ENCODE results near the gene ZNF628. TPM values are rescaled to one million over a fixed set of nuclear protein-coding genes. Genes with fewer than 3 reads are reported as not detected.
A peak's percentile ranks its signal among the peaks of the same experiment; 100 is the strongest.

The ZNF628 gene
- total RNA-seq, 2 donors from 2014 or later, result 7.9 to 9.0 TPM

DNA sequence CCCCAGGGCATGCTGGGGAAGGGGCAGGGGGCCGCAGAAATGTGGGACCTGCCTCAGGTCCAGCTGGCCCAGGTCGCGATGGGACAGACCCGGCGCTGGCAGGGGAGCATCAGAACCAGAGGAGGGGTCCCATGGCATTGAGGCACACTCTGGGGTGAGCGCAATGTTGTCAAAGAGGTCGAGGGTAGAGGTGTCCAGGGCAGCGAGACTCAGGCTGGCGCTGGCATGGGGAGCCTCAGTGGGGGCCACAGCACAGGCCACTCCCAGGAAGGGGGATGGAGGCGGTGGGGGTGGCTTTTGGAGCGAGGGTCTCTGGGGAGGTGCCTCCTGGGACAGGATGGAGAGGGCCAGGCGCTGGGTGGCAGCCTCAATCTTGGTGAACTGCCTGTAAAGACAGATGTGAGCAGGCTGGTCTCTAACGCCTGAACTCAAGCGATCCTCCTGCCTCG, 12.8 kb upstream of the ZNF628 start:
- Mint-ChIP-seq H3K4me1 (ENCODE audit: low read depth) (peaks cover 33% of the 10 kb centered on the region), H3K36me3 (ENCODE audit: insufficient read depth in 2 of 2) (no peaks in the 10 kb centered on the region), H3K27ac (no peak overlapping the region), H3K9me3 (no peaks in the 10 kb centered on the region), H3K4me3 (no peak overlapping the region), H3K27me3 (ENCODE audit: low read depth) (no peaks in the 10 kb centered on the region)
- no peak for DNase-seq
- ATAC-seq (replicated peaks in 1 of 2), result no peak

DNA sequence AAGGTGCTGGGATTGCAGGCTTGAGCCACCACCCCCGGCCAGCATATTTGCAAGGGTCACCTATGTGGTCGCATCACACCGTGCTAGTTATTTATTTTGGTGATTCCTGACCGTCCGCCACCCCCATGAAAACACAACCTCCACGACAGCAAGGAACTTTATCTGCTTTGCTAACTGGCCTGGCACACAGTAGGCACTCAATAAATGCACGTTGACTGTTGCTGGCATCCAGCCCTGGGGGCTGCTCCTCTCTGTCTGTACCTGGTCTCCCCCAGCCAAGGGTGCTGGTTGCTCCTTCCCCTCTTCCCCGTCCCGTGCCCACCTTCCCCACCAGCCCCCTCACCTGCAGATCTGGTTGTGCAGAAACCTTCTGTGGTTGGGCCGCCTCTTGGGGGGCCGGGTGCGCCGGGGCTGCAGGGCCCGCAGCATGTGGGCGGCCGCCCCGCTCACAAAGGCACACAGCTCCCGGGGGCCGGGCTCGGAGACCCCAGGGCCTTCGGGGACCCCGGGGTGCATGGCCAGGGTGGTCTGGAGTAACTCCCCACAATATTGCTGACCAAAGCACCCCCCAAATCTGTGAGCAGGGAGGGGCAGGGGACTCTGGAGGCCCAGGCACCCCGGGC, 12.3 kb upstream of the ZNF628 start:
- H3K4me1 Mint-ChIP-seq (ENCODE audit: low read depth), result peaks cover 33% of the 10 kb centered on the region
- no peaks in the 10 kb centered on the region for H3K9me3 Mint-ChIP-seq
- no peaks in the 10 kb centered on the region for H3K36me3 Mint-ChIP-seq (ENCODE audit: insufficient read depth in 2 of 2)
- DNase-seq, result no peak
- H3K27me3 Mint-ChIP-seq (ENCODE audit: low read depth), result no peaks in the 10 kb centered on the region
- no peak overlapping the region for H3K4me3 Mint-ChIP-seq
- ATAC-seq (replicated peaks in 1 of 2), result no peak
- no peak overlapping the region for H3K27ac Mint-ChIP-seq

DNA sequence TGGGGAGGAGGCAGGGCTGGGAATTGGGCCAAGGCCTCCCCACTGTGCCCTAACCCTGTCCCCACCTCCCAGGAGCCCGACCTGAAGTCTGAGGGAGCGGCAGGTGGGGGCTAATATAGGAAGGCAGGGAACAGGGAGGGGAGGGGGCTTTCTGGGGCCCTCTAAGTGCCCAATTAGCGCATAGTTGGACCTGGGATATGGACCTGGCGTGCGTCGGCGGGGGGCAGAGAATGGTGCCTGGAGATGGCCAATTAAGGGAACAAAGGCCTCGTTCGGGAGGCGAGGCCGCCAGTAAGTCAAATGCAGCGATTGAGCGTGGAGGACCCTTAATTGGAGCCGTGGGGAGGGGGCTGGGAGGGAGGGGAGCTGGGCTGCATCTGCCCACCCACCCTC, 11.8 kb upstream of the ZNF628 start, which contains the start of gene C19orf85:
TSS of gene C19orf85 (minus strand) at position 90 of the 393 bp plus-strand sequence. CDS start 197 bp downstream, outside the sequence.
- no peaks in the 10 kb centered on the region for H3K9me3 Mint-ChIP-seq
- no peaks in the 10 kb centered on the region for H3K36me3 Mint-ChIP-seq (ENCODE audit: insufficient read depth in 2 of 2)
- ATAC-seq (replicated peaks in 1 of 2), result no peak
- H3K4me3 Mint-ChIP-seq, result no peak within 1 kb of the TSS
- DNase-seq, result no peak
- peaks cover 31% of the 10 kb centered on the region for H3K4me1 Mint-ChIP-seq (ENCODE audit: low read depth)
- no peak within 1 kb of the TSS for H3K27ac Mint-ChIP-seq
- H3K27me3 Mint-ChIP-seq (ENCODE audit: low read depth), result no peaks in the 10 kb centered on the region

DNA sequence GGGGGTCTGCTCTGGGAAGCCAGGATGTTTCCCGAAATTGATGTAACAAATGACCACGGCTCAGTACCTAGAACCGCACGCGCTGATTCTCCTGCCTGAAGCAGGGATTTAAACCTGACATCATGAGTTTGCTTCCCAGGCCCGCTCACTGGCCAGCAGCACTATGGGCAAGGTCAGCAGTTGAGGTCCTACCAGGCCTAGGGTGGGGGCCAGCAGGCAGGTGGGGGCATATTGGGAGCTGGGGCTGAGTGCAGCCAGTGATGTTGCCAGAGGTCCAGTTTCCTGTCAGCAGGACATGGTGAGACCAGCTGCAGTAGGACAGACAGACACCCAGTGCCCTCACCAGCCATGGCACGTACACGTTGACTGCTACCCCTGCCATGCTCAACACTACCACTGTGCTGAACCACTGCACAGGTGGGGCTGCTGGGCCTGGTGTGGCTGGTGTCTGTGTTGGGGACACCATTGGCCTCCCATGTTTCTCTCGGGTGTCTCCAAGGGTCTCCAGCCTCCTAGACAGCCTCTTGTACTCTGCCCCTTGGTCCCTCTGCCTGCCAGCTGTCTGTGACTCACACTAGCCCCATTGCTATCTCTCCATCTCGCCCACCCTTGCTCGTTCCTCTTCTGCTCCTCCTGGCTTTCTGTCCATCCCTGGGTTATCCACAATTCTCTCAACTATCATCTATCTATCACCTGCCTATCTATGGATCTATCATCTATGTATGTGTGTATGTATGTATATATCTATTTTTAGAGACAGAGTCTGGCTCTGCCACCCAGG, 10.8 kb upstream of the ZNF628 start:
- Mint-ChIP-seq H3K27me3 (ENCODE audit: low read depth) (no peaks in the 10 kb centered on the region), H3K27ac (no peak overlapping the region), H3K36me3 (ENCODE audit: insufficient read depth in 2 of 2) (no peaks in the 10 kb centered on the region), H3K4me1 (ENCODE audit: low read depth) (peaks cover 21% of the 10 kb centered on the region), H3K9me3 (no peaks in the 10 kb centered on the region), H3K4me3 (no peak overlapping the region)
- ATAC-seq (replicated peaks in 1 of 2) (no peak), DNase-seq (no peak)

DNA sequence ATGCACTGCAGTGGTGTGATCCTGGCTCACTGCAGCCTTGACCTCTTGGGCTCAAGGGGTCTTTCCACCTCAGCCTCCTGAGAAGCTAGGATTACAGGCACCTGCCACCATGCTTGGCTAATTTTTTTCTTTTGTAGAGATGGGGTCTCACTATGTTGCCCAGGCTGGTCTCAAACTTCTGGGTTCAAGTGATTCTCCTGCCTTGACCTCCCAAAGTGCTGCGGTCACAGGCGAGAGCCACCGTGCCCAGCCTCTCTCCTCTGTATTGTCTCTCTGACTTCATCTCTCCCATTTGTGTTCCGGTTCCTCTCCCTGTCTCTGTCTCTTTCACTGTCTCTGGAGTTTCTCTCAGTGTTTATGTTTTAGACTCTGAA, 10.2 kb upstream of the ZNF628 start:
- H3K4me1 Mint-ChIP-seq (ENCODE audit: low read depth), result peaks cover 16% of the 10 kb centered on the region
- no peaks in the 10 kb centered on the region for H3K9me3 Mint-ChIP-seq
- H3K4me3 Mint-ChIP-seq, result no peak overlapping the region
- H3K27ac Mint-ChIP-seq, result no peak overlapping the region
- no peaks in the 10 kb centered on the region for H3K27me3 Mint-ChIP-seq (ENCODE audit: low read depth)
- DNase-seq (no peak), ATAC-seq (replicated peaks in 1 of 2) (no peak)
- H3K36me3 Mint-ChIP-seq (ENCODE audit: insufficient read depth in 2 of 2), result no peaks in the 10 kb centered on the region

DNA sequence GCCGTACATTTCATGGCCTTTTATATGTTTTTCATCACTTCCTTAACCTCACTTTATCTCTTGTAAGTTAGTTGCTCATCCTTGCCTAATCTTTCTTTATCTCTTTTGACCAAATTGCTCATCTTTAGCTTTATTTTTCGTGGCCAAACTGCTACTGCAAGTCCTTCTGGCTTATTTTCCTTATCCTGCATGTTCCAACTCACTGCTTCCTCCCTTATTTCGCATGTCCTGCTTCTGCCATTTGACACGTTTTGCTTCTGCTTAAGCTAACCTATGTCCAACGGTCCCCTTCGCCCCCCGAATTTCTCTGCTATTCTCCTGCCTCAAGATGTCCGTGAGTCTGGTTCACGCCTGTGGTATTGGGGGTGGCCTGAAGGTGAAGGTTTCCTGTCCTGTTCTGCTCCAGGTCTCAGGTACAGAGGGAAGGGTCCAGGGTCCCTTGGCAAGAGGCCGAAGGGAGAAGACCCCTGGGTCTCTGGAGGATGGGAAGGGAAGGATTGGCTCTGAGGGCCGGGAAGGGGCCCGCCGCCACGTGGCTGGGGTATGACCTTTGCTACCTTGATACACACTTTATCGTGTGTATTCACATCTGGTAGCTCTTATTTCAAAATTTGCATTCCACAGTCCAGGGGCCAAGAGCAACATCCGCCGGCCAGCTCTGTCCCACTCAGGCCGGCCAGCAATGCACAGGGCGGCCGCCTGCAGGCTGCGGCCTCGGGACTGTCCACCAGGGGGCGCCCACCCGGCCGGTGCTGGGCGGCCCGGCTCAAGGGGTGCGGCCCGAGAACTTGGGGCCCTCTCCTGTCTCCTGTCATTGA, 9.0 kb upstream of the ZNF628 start:
- Mint-ChIP-seq H3K4me3 (no peak overlapping the region), H3K9me3 (no peaks in the 10 kb centered on the region), H3K36me3 (ENCODE audit: insufficient read depth in 2 of 2) (no peaks in the 10 kb centered on the region), H3K27ac (no peak overlapping the region), H3K4me1 (ENCODE audit: low read depth) (peaks cover 10% of the 10 kb centered on the region), H3K27me3 (ENCODE audit: low read depth) (no peaks in the 10 kb centered on the region)
- DNase-seq, result peak; percentile 75 to 86
- ATAC-seq (replicated peaks in 1 of 2), result peak; percentile 96

DNA sequence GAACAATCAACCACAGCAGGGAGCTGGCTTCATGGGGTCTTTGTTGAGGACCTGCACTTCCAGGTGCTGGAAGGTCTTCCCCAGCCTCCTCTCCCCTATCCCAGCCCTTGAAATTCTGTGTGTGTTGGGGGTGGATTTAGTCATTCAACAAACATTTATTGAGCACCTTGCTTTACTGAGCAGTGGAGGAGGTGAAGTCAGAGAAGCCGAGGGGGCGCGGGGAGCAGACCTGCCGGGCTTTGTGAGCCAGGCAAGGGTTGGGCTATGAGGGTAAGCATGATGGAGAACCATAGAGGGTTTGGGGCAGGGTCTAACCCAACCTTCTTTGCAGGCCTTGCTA, 8.4 kb upstream of the ZNF628 start:
- peak; percentile 27 to 35 for ATAC-seq (replicated peaks in 1 of 2)
- DNase-seq, result no peak
- Mint-ChIP-seq H3K27me3 (ENCODE audit: low read depth) (no peaks in the 10 kb centered on the region), H3K4me1 (ENCODE audit: low read depth) (peaks cover 4% of the 10 kb centered on the region), H3K4me3 (no peak overlapping the region), H3K36me3 (ENCODE audit: insufficient read depth in 2 of 2) (no peaks in the 10 kb centered on the region), H3K27ac (no peak overlapping the region), H3K9me3 (no peaks in the 10 kb centered on the region)

DNA sequence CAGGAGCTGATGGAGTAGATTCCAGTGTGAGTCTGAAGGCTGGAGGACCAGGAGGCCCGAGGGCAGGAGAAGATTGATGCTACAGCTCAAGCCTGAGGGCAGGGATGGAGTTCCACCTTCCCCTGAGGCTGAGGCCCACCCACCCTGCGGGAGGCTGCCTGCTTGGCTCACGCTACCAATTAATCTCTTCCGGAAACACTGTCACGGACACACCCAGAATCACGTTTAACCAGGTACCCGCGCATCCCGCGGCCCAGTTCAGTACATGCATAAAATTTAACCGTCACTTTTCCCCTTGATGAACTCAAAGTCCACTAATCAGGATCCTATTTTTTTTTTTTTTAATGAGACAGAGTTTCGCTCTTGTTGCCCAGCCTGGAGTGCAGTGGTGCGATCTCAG, 5.2 kb upstream of the ZNF628 start:
- no peak for ATAC-seq (replicated peaks in 1 of 2)
- Mint-ChIP-seq H3K4me3 (no peak overlapping the region), H3K4me1 (ENCODE audit: low read depth) (peaks cover 13% of the 10 kb centered on the region), H3K27ac (no peak overlapping the region), H3K27me3 (ENCODE audit: low read depth) (no peaks in the 10 kb centered on the region), H3K36me3 (ENCODE audit: insufficient read depth in 2 of 2) (no peaks in the 10 kb centered on the region), H3K9me3 (no peaks in the 10 kb centered on the region)
- DNase-seq, result no peak

DNA sequence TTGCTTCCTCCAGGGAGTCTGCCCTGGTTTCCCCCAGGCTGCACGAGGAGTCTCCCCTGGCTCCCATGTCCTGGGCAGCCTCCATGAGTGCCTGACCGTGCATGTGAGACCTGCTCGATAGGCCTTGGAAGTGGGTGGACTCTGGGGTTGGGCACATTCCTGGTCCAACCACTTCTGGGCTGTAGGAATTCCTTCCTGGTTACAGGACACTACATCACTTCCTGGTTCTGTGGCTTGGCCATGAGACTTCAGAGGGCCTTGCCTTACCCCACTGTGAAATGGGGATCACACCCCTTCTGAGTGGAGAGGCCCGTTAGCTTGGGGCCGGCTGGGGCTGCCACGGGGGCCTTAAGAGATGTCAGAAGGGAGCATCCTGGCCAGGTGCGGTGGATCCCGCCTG, 4.0 kb upstream of the ZNF628 start:
- Mint-ChIP-seq H3K27me3 (ENCODE audit: low read depth) (no peaks in the 10 kb centered on the region), H3K27ac (no peak overlapping the region), H3K4me1 (ENCODE audit: low read depth) (peaks cover 16% of the 10 kb centered on the region), H3K4me3 (no peak overlapping the region), H3K9me3 (no peaks in the 10 kb centered on the region), H3K36me3 (ENCODE audit: insufficient read depth in 2 of 2) (no peaks in the 10 kb centered on the region)
- ATAC-seq (replicated peaks in 1 of 2) (no peak), DNase-seq (no peak)

DNA sequence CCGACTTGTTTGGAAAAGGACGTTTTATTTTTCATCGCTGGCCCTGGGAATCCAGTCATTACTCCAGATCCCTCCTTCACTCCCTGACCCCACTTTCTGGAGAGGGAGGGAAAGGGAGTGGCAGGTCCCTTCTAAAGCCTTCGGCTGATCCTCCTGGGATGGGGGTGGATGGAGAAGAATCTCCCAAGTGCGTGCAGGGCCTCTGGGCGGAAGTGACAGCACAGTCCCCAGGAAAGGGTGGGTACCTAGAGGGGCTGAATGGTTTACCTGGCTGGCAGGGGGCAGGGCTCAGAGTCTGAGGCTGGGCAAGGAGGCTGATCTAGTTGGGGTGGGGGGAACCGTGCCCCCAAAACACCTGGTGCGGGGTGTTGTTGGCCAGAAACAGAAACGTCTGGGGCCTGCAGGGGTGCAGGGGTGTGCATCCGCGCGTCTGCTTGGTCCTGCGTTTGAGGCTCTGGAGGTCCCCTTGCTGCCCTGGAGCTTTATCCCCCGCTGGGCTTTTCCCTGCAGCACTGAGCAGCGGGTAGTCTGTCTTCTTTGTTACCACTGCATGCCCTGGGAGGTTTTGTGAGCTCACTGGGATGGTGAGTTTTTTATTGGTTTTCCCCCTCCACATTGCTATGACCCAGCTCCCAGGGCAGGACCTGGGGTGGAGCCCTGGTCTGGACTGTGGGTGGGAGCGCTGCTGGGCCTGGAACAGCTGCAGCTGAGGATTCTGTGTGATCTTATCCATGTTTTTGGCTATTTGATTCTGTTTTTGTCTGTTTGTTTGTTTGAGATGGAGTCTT, 3.0 kb upstream of the ZNF628 start:
- no peak for DNase-seq
- H3K27ac Mint-ChIP-seq, result no peak overlapping the region
- H3K27me3 Mint-ChIP-seq (ENCODE audit: low read depth), result no peaks in the 10 kb centered on the region
- no peak overlapping the region for H3K4me3 Mint-ChIP-seq
- H3K4me1 Mint-ChIP-seq (ENCODE audit: low read depth), result peaks cover 21% of the 10 kb centered on the region
- no peaks in the 10 kb centered on the region for H3K36me3 Mint-ChIP-seq (ENCODE audit: insufficient read depth in 2 of 2)
- no peaks in the 10 kb centered on the region for H3K9me3 Mint-ChIP-seq
- ATAC-seq (replicated peaks in 1 of 2), result no peak

DNA sequence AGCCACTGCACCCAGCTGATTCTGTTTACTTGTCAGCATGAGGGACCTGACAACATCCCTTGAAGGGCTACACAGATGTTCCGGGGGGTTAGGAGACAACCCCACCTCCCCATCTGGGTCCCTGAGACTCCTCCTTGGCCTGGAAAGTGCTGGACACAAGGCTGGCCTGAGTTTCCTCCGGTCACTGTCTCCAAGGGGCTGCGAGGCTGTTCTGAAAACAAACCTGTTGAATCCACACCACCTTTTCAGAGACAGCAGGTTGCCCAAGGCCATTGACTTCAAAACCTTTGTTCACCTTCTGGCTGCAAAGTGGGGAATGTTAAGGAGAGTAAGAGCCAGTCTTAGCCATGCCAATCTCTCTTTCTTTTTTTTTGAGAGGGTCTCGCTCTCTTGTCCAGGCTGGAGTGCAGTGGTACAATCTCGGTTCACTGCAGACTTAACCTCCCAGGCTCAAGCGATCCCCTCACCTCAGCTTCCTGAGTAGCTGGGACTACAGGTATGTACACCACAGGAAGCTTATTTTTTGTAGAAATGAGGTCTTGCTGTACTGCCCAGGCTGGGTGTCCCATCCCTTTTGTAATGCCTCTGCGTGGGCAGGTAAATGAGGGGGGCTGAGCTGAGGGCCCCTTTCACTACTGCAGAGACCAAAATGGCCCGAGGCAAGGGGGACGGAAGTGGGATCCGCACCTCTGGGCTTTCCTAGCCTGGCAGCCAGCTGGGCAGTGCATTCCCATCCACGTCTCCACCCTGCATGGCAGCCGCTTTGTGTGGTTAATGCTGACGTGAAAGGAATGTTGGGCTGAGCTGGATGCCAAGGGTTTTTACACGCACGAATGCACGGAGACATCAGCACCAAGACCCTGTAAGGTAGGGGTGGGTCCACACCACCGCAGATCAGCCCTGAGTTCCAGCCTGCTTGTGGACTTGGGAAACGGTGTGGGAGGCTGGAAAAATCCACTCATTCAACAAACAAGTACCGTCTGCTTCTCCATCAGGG, 1.9 kb upstream of the ZNF628 start:
- DNase-seq (no peak), ATAC-seq (replicated peaks in 1 of 2) (no peak)
- no peaks in the 10 kb centered on the region for H3K9me3 Mint-ChIP-seq
- no peaks in the 10 kb centered on the region for H3K27me3 Mint-ChIP-seq (ENCODE audit: low read depth)
- H3K36me3 Mint-ChIP-seq (ENCODE audit: insufficient read depth in 2 of 2), result no peaks in the 10 kb centered on the region
- H3K27ac Mint-ChIP-seq, result no peak overlapping the region
- peak overlapping the region in 1 of 2 donors; percentile 10 for H3K4me3 Mint-ChIP-seq
- peaks cover 33% of the 10 kb centered on the region for H3K4me1 Mint-ChIP-seq (ENCODE audit: low read depth)

DNA sequence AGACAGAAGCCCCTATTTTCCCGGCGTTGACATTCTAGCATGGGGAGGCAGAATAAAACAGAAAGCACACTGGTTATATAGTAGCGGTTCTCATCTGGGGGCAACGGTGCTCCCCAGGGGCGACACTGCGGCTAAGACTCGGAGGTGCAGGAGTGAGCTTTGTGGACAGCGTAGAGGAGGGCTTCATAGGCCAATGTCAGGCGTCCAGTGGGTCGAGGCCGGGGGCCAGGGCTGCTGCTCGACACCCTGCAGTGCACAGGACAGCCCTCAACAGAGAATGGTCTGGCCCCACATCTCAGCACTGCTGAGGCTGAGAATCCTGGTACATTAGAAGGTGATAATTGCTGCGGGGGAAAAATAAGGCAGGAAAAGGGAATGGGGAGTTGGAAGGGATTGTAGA, 1.5 kb downstream of the ZNF628 start:
- ATAC-seq (replicated peaks in 1 of 2) (no peak), DNase-seq (no peak)
- no peaks in the 10 kb centered on the region for H3K27me3 Mint-ChIP-seq (ENCODE audit: low read depth)
- H3K9me3 Mint-ChIP-seq, result no peaks in the 10 kb centered on the region
- peaks cover 38% of the 10 kb centered on the region for H3K4me1 Mint-ChIP-seq (ENCODE audit: low read depth)
- H3K36me3 Mint-ChIP-seq (ENCODE audit: insufficient read depth in 2 of 2), result no peaks in the 10 kb centered on the region
- peak overlapping the region; percentile 87 to 97 for H3K4me3 Mint-ChIP-seq
- H3K27ac Mint-ChIP-seq, result peak overlapping the region; percentile 27

All from activated T-cell treated with anti-CD3 and anti-CD28 coated beads, Interleukin-2, amount 50 U/mL, for 72 hours (primary cell).